Stomach (tissue), 9 donors: ENCODE data around the gene CEP85L. TPM values are rescaled to one million over a fixed set of nuclear protein-coding genes. Genes with fewer than 3 reads are reported as not detected.

ENCODE experiments used
- DNase-seq, 2 donors: peaks; one replicate each; pipeline versions ENCODE4 v3.0.0 to v3.0.0-alpha.2; 2013 to 2019
- H3K27ac ChIP-seq, 5 donors: fragments of 200-600 bp in 4 of 5; sonication (generic) in 4 of 5; one replicate each; pipeline ENCODE4 v1.5.1; 2013 to 2019; ENCODE audit warnings: mild to moderate bottlenecking in 1 of 5, moderate library complexity in 1 of 5
- H3K27me3 ChIP-seq, 3 donors: fragments of 200-600 bp; sonication (generic); one replicate each; pipeline ENCODE4 v1.5.1; 2017 to 2019; ENCODE audit warnings: mixed run types in 1 of 3
- H3K36me3 ChIP-seq, 4 donors: fragments of 200-600 bp; sonication (generic); 1 replicate in 3 of 4; 2 replicates in 1 of 4; pipeline ENCODE4 v1.5.1; 2016 to 2019
- H3K4me1 ChIP-seq, 4 donors: fragments of 200-600 bp; sonication (generic); one replicate each; pipeline ENCODE4 v1.5.1; 2016 to 2019
- H3K4me3 ChIP-seq, 4 donors: fragments of 200-600 bp; sonication (generic) in 3 of 4; one replicate each; pipeline ENCODE4 v1.5.1; 2016 to 2019; ENCODE audit warnings: mild to moderate bottlenecking in 1 of 4
- H3K9me3 ChIP-seq, 4 donors: fragments of 200-600 bp; sonication (generic); one replicate each; pipeline ENCODE4 v1.5.1; 2016 to 2019
- CTCF ChIP-seq, 7 experiments: fragments of 450-650 bp in 4 of 7; fragments of 200-600 bp in 3 of 7; sonication (generic) in 3 of 7; IDR thresholded peaks; one replicate each; pipeline ENCODE4 v1.5.1; 2016 to 2019; ENCODE audit warnings: antibody characterized with exemption in 7 of 7, control low read depth in 2 of 7, mild to moderate bottlenecking in 1 of 7
- EP300 ChIP-seq: sonication (generic); formaldehyde crosslinking; IDR thresholded peaks from one replicate; pipeline ENCODE4 v1.6.1; 2017; ENCODE audit warnings: antibody characterized with exemption
- POLR2A ChIP-seq, 4 donors: fragments of 450-650 bp; IDR thresholded peaks; one replicate each; pipeline ENCODE4 v1.6.1; 2016; ENCODE audit warnings: antibody characterized with exemption in 4 of 4, control low read depth in 2 of 4, mild to moderate bottlenecking in 1 of 4, moderate library complexity in 1 of 4
- POLR2AphosphoS5 ChIP-seq, 3 donors: sonication (generic); formaldehyde crosslinking; IDR thresholded peaks; one replicate each; pipeline ENCODE4 v1.6.1; 2016; ENCODE audit warnings: antibody characterized with exemption in 3 of 3
- WGBS, 5 donors: extraction: QIAGEN DNeasy Blood & Tissue Kit in 3 of 5; methylation state at CpG; one replicate each; pipeline versions ENCODE4 v1.1.5 to v1.1.7; 2013 to 2018; 5-methylcytosine and 5-hydroxymethylcytosine counted together
- intact Hi-C: fragments of 100-400 bp; cut with DNase I; formaldehyde crosslinking; loops from one replicate; pipeline ENCODE4 v1.15.1; 2023; ENCODE audit warnings: low total_unique reads
- polyA plus RNA-seq, 3 donors: library from polyadenylated mRNA; stranded (reverse); fragments of 200-250 nt; gene quantifications; one replicate each; pipeline ENCODE4 v1.2.3, GENCODE V29; 2013
- total RNA-seq, 5 donors: library from RNA; depleted of rRNA; stranded (reverse); fragments of >200 nt; gene quantifications; one replicate each; pipeline versions ENCODE4 v1.1.0 to v1.2.3, GENCODE V29; 2014 to 2016
- donor health status: healthy with polysubstance abuse.
- donor health status: Bipolar disorder and iron deficiency.
- donor health status: healthy.

The CEP85L gene
- total and polyA plus RNA-seq, 8 donors, result 1.5 to 67.7 (median 8.7) TPM

GRCh38 chr6:118627724-118628123 is 23.7 kb downstream of the CEP85L start:
- 82 to 97% (median 93%) methylated on average over 3 of the region's 3 CpGs for WGBS, 5 donors
- H3K27me3 ChIP-seq, result no peaks in the 10 kb centered on the region
- H3K4me3 ChIP-seq, result no peak overlapping the region
- peaks cover 0 to 25% (median 10%) of the 10 kb centered on the region in 4 donors for H3K4me1 ChIP-seq
- H3K9me3 ChIP-seq, result peaks cover 0 to 5% (median 0%) of the 10 kb centered on the region in 4 donors
- DNase-seq, result no peak
- TF ChIP-seq POLR2AphosphoS5 (IDR thresholded peaks at IDR 0.05) (no peak), CTCF (IDR thresholded peaks at IDR 0.05) (no peak), POLR2A (IDR thresholded peaks at IDR 0.05) (no peak), EP300 (no peak)
- peaks cover 0 to 24% (median 14%) of the 10 kb centered on the region in 4 donors for H3K36me3 ChIP-seq
- intact Hi-C loops, result no loop called here
- no peak overlapping the region for H3K27ac ChIP-seq

- DNase-seq, result no peak
- Histone ChIP-seq H3K4me3 (no peak overlapping the region), H3K36me3 (peaks cover 0 to 11% (median 10%) of the 10 kb centered on the region in 4 donors), H3K9me3 (peaks cover 0 to 5% (median 0%) of the 10 kb centered on the region in 4 donors), H3K27ac (no peak overlapping the region), H3K27me3 (no peaks in the 10 kb centered on the region), H3K4me1 (peaks cover 0 to 40% (median 18%) of the 10 kb centered on the region in 4 donors)
- 96 to 99% (median 98%) methylated on average over 4 of the region's 4 CpGs for WGBS, 5 donors
- intact Hi-C loops, result no loop called here
- TF ChIP-seq POLR2A (IDR thresholded peaks at IDR 0.05) (no peak), EP300 (no peak), CTCF (IDR thresholded peaks at IDR 0.05) (no peak), POLR2AphosphoS5 (IDR thresholded peaks at IDR 0.05) (no peak)
Measured at GRCh38 chr6:118625833-118626232, 25.6 kb downstream of the CEP85L start.

GRCh38 chr6:118621799-118622470 is 29.5 kb downstream of the CEP85L start:
- TF ChIP-seq EP300 (no peak), POLR2AphosphoS5 (IDR thresholded peaks at IDR 0.05) (no peak), POLR2A (IDR thresholded peaks at IDR 0.05) (no peak), CTCF (IDR thresholded peaks at IDR 0.05) (no peak)
- WGBS, 5 donors, result 88 to 93% (median 91%) methylated on average over 7 of the region's 7 CpGs
- intact Hi-C loops, result no loop called here
- DNase-seq, result no peak
- peaks cover 9 to 67% (median 43%) of the 10 kb centered on the region in 4 donors for H3K4me1 ChIP-seq
- H3K27ac ChIP-seq, result no peak overlapping the region
- peaks cover 0 to 5% (median 0%) of the 10 kb centered on the region in 4 donors for H3K9me3 ChIP-seq
- no peaks in the 10 kb centered on the region for H3K27me3 ChIP-seq
- no peaks in the 10 kb centered on the region for H3K36me3 ChIP-seq
- H3K4me3 ChIP-seq, result no peak overlapping the region

GRCh38 chr6:118620202-118620601 is 31.2 kb downstream of the CEP85L start:
- DNase-seq, result no peak
- H3K27ac ChIP-seq, result peak overlapping the region in 1 of 5 donors; percentile 3
- TF ChIP-seq POLR2A (IDR thresholded peaks at IDR 0.05) (no peak), POLR2AphosphoS5 (IDR thresholded peaks at IDR 0.05) (no peak), CTCF (IDR thresholded peaks at IDR 0.05) (no peak), EP300 (no peak)
- H3K27me3 ChIP-seq, result no peaks in the 10 kb centered on the region
- H3K36me3 ChIP-seq, result no peaks in the 10 kb centered on the region
- H3K9me3 ChIP-seq, result no peaks in the 10 kb centered on the region
- WGBS, 5 donors, result 49 to 82% (median 71%) methylated on average over 4 of the region's 4 CpGs
- intact Hi-C loops, result no loop called here
- H3K4me3 ChIP-seq, result no peak overlapping the region
- H3K4me1 ChIP-seq, result peaks cover 15 to 65% (median 47%) of the 10 kb centered on the region in 4 donors
